K562 (cell line): ENCODE data around the gene ZNF474. TPM values are rescaled to one million over a fixed set of nuclear protein-coding genes. Genes with fewer than 3 reads are reported as not detected.
A peak's percentile ranks its signal among the peaks of the same experiment; 100 is the strongest.

Experiments used
- ARID2 ChIP-seq: fragments of 450-650 bp; IDR thresholded peaks from 2 replicates; pipeline ENCODE4 v1.6.1; 2017; ENCODE audit warnings: antibody characterized with exemption, mild to moderate bottlenecking
- ELF4 ChIP-seq: fragments of 450-650 bp; formaldehyde crosslinking; IDR thresholded peaks from 2 replicates; pipeline ENCODE4 v1.4.0; 2022; ENCODE audit warnings: missing genetic modification characterization
- ESRRA ChIP-seq: fragments of 450-650 bp; IDR thresholded peaks from 2 replicates; pipeline ENCODE4 v1.6.1; 2014; ENCODE audit warnings: low read depth, mild to moderate bottlenecking, moderate library complexity, borderline replicate concordance
- FOXK1 ChIP-seq: sonication (generic); formaldehyde crosslinking; IDR thresholded peaks from 2 replicates; pipeline ENCODE4 v1.8.0; 2022; ENCODE audit warnings: missing genetic modification reagents, mild to moderate bottlenecking, borderline replicate concordance
- HNRNPH1 ChIP-seq: fragments of 200-400 bp; formaldehyde crosslinking; optimal IDR thresholded peaks from 2 replicates; pipeline ENCODE3; 2017; ENCODE audit warnings: low read depth, mild to moderate bottlenecking, low read length, moderate library complexity
- NR4A1 ChIP-seq, 2 experiments: fragments of 250-450 bp in 1 of 2; fragments of 450-650 bp in 1 of 2; sonication (Bioruptor Pico) in 1 of 2; IDR thresholded peaks; 2 replicates each; pipeline versions ENCODE4 v1.4.0 to v1.6.1; 2016 to 2020; ENCODE audit warnings: mild to moderate bottlenecking in 2 of 2, missing compliant biosample characterization in 1 of 2, missing genetic modification characterization in 1 of 2, moderate library complexity in 1 of 2
- PHB ChIP-seq: fragments of 250-450 bp; sonication (Bioruptor Pico); IDR thresholded peaks from 2 replicates; pipeline ENCODE4 v1.5.0; 2021
- PHTF2 ChIP-seq: fragments of 250-450 bp; sonication (Bioruptor Pico); IDR thresholded peaks from 2 replicates; pipeline ENCODE4 v1.5.0; 2021; ENCODE audit warnings: mild to moderate bottlenecking
- RBM39 ChIP-seq: fragments of 200-400 bp; formaldehyde crosslinking; optimal IDR thresholded peaks from 2 replicates; pipeline ENCODE3; 2018; ENCODE audit warnings: low read depth, low read length
- SLC30A9 ChIP-seq: fragments of 250-450 bp; sonication (Bioruptor Pico); IDR thresholded peaks from 2 replicates; pipeline ENCODE4 v1.8.0; 2022; ENCODE audit warnings: mild to moderate bottlenecking, moderate library complexity
- SMARCA5 ChIP-seq: fragments of 450-650 bp; IDR thresholded peaks from 2 replicates; pipeline ENCODE4 v1.6.1; 2016
- STAT5A ChIP-seq: IDR thresholded peaks from 2 replicates; pipeline ENCODE4 v1.6.1; 2012; ENCODE audit warnings: low read length, inconsistent platforms, borderline replicate concordance
- polyA plus RNA-seq, 8 experiments: library from polyadenylated mRNA; depleted of rRNA in 4 of 8; stranded (reverse) in 5 of 8; unstranded in 3 of 8; fragments of >200 nt; fragmentation: Nextera tagmentation in 2 of 8; fragmentation: Illumina TruSeq in 1 of 8; extraction: Ambion mirVana in 2 of 8; extraction: Trizol in 1 of 8; gene quantifications; 2 replicates each; pipeline versions ENCODE4 v1.2.1 to v1.2.3, GENCODE V29; 2011 to 2014; ENCODE audit warnings: inconsistent platforms in 1 of 8, missing spikeins in 1 of 8
- total RNA-seq, 7 experiments: library from RNA; depleted of rRNA in 6 of 7; stranded (reverse); fragments of >200 nt in 6 of 7; fragmentation: Illumina TruSeq in 2 of 7; extraction: Trizol in 2 of 7; gene quantifications; 2 replicates each; pipeline versions ENCODE4 v1.2.1 to v1.2.3, GENCODE V29; 2011 to 2021; ENCODE audit warnings: low replicate concordance in 1 of 7
- TF ChIP-seq, protein P1 (sequence below): IDR thresholded peaks from 2 replicates; pipeline ENCODE4 v1.6.1; 2016; ENCODE audit warnings: missing genetic modification characterization, missing compliant biosample characterization
- TF ChIP-seq, protein P2 (sequence below): sonication (generic); formaldehyde crosslinking; IDR thresholded peaks from 2 replicates; pipeline ENCODE4 v1.8.1; 2023; ENCODE audit warnings: mild to moderate bottlenecking, missing genetic modification reagents
- TF ChIP-seq, protein P3 (sequence below): fragments of 450-650 bp; IDR thresholded peaks from 2 replicates; pipeline ENCODE4 v1.6.1; 2016; ENCODE audit warnings: borderline replicate concordance
- TF ChIP-seq, protein P4 (sequence below), 2 experiments: IDR thresholded peaks; 2 replicates each; pipeline ENCODE4 v1.6.1; 2012; ENCODE audit warnings: improper control_type of control experiment in 2 of 2, low read depth in 2 of 2, low read length in 2 of 2, borderline replicate concordance in 1 of 2
- TF ChIP-seq, protein P5 (sequence below): fragments of 450-650 bp; IDR thresholded peaks from 2 replicates; pipeline ENCODE4 v1.6.1; 2017; ENCODE audit warnings: mild to moderate bottlenecking, moderate library complexity

The ZNF474 gene
- total and polyA plus RNA-seq, 9 of the 15 experiments (the other 6 are each of a cell fraction or from before 2014, with no cell fraction given) = 0.16 to 0.62 (median 0.39) TPM

DNA sequence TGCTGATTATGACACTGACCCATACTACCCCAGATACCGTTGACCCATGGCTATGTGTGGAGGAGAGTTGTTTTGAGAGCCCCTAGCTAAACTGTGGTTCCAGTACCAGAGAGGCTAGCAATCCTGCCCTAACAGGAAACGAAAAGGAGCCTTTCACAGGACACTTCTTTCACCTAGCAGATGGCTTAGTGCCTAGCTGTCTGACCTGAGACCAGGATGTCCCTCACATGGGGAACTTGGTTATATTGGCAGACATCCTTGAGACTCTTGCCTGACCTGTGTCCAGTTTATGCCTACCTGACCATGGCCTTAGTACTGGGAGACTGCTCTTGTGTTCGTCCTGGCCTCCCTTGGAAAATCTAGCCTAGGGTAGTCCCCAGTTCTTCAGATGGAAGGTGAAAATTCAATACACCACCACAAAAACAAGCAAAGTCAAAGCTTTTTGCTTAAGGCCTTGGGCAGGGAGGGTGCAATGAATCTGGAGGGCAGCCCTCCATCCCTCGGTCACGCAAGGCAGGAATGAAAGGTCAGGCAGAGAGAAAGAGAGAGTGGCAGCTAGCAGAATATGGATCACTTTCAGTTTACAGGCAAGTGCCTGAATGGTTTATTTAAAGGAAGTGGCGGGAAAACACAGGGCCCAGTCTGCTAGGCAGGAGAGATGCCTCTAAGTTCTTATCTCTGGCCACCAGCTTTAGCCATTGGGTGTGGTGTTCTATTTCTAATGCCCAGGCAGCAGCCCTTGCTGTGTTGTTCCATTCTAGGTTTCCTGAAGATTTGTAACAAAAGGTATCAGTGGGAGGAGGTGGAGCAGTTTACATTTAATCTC lies 16.4 kb upstream of the ZNF474 start (continued):
- TF ChIP-seq STAT5A (peak; percentile 84), ARID2 (no peak), SMARCA5 (no peak), NR4A1 (CRISPR knock-in tag; IDR thresholded peaks at IDR 0.05) (no peak), NR4A1 (tag; IDR thresholded peaks at IDR 0.05) (0 out of 2 replicates have a peak, but pooled peaks have one; percentile 38), FOXK1 (CRISPR knock-in tag) (0 out of 2 replicates have a peak, but pooled peaks have one; percentile 28), ELF4 (CRISPR knock-in tag) (no peak), HNRNPH1 (no peak), PHB (CRISPR knock-in tag) (no peak), SLC30A9 (CRISPR knock-in tag) (no peak), ESRRA (peak; percentile 48; the same call in 1 of the 2 replicates), PHTF2 (no peak), RBM39 (no peak)
- TF ChIP-seq, protein P1, sequence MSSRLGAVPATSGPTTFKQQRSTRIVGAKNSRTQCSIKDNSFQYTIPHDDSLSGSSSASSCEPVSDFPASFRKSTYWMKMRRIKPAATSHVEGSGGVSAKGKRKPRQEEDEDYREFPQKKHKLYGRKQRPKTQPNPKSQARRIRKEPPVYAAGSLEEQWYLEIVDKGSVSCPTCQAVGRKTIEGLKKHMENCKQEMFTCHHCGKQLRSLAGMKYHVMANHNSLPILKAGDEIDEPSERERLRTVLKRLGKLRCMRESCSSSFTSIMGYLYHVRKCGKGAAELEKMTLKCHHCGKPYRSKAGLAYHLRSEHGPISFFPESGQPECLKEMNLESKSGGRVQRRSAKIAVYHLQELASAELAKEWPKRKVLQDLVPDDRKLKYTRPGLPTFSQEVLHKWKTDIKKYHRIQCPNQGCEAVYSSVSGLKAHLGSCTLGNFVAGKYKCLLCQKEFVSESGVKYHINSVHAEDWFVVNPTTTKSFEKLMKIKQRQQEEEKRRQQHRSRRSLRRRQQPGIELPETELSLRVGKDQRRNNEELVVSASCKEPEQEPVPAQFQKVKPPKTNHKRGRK (tag) = no peak
- TF ChIP-seq, protein P2, sequence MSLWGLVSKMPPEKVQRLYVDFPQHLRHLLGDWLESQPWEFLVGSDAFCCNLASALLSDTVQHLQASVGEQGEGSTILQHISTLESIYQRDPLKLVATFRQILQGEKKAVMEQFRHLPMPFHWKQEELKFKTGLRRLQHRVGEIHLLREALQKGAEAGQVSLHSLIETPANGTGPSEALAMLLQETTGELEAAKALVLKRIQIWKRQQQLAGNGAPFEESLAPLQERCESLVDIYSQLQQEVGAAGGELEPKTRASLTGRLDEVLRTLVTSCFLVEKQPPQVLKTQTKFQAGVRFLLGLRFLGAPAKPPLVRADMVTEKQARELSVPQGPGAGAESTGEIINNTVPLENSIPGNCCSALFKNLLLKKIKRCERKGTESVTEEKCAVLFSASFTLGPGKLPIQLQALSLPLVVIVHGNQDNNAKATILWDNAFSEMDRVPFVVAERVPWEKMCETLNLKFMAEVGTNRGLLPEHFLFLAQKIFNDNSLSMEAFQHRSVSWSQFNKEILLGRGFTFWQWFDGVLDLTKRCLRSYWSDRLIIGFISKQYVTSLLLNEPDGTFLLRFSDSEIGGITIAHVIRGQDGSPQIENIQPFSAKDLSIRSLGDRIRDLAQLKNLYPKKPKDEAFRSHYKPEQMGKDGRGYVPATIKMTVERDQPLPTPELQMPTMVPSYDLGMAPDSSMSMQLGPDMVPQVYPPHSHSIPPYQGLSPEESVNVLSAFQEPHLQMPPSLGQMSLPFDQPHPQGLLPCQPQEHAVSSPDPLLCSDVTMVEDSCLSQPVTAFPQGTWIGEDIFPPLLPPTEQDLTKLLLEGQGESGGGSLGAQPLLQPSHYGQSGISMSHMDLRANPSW (CRISPR knock-in tag) = peak; percentile 39; the same call in 1 of the 2 replicates
- TF ChIP-seq, protein P3, sequence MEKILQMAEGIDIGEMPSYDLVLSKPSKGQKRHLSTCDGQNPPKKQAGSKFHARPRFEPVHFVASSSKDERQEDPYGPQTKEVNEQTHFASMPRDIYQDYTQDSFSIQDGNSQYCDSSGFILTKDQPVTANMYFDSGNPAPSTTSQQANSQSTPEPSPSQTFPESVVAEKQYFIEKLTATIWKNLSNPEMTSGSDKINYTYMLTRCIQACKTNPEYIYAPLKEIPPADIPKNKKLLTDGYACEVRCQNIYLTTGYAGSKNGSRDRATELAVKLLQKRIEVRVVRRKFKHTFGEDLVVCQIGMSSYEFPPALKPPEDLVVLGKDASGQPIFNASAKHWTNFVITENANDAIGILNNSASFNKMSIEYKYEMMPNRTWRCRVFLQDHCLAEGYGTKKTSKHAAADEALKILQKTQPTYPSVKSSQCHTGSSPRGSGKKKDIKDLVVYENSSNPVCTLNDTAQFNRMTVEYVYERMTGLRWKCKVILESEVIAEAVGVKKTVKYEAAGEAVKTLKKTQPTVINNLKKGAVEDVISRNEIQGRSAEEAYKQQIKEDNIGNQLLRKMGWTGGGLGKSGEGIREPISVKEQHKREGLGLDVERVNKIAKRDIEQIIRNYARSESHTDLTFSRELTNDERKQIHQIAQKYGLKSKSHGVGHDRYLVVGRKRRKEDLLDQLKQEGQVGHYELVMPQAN = no peak; the same call in 1 of the 2 replicates
- TF ChIP-seq, protein P4, sequence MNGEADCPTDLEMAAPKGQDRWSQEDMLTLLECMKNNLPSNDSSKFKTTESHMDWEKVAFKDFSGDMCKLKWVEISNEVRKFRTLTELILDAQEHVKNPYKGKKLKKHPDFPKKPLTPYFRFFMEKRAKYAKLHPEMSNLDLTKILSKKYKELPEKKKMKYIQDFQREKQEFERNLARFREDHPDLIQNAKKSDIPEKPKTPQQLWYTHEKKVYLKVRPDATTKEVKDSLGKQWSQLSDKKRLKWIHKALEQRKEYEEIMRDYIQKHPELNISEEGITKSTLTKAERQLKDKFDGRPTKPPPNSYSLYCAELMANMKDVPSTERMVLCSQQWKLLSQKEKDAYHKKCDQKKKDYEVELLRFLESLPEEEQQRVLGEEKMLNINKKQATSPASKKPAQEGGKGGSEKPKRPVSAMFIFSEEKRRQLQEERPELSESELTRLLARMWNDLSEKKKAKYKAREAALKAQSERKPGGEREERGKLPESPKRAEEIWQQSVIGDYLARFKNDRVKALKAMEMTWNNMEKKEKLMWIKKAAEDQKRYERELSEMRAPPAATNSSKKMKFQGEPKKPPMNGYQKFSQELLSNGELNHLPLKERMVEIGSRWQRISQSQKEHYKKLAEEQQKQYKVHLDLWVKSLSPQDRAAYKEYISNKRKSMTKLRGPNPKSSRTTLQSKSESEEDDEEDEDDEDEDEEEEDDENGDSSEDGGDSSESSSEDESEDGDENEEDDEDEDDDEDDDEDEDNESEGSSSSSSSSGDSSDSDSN (IDR thresholded peaks at IDR 0.05; ENCODE audit: borderline replicate concordance in 1 of 2, low read depth in 2 of 2, low read length in 2 of 2) = no peak
- TF ChIP-seq, protein P5, sequence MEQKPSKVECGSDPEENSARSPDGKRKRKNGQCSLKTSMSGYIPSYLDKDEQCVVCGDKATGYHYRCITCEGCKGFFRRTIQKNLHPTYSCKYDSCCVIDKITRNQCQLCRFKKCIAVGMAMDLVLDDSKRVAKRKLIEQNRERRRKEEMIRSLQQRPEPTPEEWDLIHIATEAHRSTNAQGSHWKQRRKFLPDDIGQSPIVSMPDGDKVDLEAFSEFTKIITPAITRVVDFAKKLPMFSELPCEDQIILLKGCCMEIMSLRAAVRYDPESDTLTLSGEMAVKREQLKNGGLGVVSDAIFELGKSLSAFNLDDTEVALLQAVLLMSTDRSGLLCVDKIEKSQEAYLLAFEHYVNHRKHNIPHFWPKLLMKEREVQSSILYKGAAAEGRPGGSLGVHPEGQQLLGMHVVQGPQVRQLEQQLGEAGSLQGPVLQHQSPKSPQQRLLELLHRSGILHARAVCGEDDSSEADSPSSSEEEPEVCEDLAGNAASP = no peak
